ENCODE measurements around the gene LONRF3.

DNA sequence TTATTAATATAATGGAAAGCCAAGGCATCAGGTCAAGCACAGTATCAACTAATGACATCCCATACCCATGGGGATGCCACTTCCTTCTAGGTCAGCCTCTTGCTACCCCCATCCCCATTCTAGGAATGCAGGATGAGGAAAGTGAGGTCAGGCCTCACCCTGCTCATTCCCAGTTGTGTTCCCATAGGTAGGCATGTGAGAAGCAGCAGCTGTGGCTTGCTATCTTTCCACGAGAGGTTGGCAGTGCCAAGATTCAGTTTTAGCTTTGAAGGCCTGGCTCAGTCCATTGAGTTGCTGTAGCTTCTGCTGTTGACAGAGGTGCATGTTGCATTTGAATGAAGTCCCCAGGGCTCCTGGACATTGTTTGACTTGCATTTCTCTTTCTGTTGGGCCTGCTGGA lies 15.5 kb downstream of the LONRF3 start:
- TF ChIP-seq POLR2A (IDR thresholded peaks at IDR 0.05) = no peak
- no peak for TF ChIP-seq CTCF (IDR thresholded peaks at IDR 0.05)

All from body of pancreas (tissue), 4 donors.